Measurements from ENCODE around the gene SH3RF3.

DNA sequence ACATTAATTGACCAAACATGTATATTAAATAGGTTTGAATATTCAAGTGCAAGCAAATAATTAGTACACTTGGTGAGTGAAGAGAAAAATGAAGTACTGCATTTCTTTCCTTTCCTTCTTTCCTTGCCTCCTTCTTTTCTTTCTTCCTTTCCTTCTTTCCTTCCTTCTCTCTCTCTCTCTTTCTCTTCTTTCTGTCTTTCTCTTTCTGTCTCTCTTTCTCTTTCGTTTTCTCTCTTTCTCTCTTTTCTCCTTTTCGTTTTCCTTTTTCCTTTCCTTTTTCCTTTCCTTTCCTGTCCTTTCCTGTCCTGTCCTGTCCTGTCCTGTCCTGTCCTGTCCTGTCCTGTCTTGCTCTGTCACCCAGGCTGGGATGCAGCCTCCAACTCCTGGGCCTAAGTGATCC, 119.6 kb downstream of the SH3RF3 start:
- TF ChIP-seq CTCF (optimal IDR thresholded peaks at IDR 0.05 in 1 of 3, IDR thresholded peaks at IDR 0.05 in 1 of 3, conservative IDR thresholded peaks at IDR 0.05 in 1 of 3; ENCODE audit: extremely low read depth in 1 of 3, insufficient read depth in 2 of 3, low read length in 3 of 3) (no peak), EZH2 (IDR thresholded peaks at IDR 0.05; ENCODE audit: low read length) (no peak)

Data from keratinocyte (primary cell).